HG03378 (cell line): ENCODE data around the gene AHDC1.
"Not testable (repeated sequence)": the region's sequence is repeated elsewhere in the genome, so short reads cannot be mapped to it uniquely, and the experiment has no call there.

Experiments
- ATAC-seq: cut with Tn5 transposase; IDR thresholded peaks from one replicate; pipeline ENCODE4 v1.9.1; 2021; ENCODE audit warnings: mild to moderate bottlenecking, moderate library complexity; ENCODE audit not compliant: unreplicated experiment

AHDC1 gene

GRCh38 chr1:27633640-27634176 is 29.8 kb upstream of the AHDC1 start:
- no peak for ATAC-seq

DNA sequence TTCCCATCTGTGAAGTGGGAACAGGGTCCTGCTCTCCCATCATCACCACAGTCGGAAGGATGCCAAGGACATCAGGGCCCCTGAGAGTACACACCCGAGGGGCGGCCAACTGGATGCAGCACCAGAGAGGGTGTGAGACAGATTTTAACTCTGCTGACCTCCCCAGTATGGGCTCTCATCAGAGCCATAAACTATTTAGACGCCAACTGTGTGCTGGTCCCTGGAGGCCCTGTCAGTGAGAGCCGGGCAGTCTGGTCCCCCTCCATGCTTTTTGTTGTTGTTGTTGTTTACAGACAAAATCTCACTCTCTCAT is 29.3 kb upstream of the AHDC1 start:
- ATAC-seq, result no peak

DNA sequence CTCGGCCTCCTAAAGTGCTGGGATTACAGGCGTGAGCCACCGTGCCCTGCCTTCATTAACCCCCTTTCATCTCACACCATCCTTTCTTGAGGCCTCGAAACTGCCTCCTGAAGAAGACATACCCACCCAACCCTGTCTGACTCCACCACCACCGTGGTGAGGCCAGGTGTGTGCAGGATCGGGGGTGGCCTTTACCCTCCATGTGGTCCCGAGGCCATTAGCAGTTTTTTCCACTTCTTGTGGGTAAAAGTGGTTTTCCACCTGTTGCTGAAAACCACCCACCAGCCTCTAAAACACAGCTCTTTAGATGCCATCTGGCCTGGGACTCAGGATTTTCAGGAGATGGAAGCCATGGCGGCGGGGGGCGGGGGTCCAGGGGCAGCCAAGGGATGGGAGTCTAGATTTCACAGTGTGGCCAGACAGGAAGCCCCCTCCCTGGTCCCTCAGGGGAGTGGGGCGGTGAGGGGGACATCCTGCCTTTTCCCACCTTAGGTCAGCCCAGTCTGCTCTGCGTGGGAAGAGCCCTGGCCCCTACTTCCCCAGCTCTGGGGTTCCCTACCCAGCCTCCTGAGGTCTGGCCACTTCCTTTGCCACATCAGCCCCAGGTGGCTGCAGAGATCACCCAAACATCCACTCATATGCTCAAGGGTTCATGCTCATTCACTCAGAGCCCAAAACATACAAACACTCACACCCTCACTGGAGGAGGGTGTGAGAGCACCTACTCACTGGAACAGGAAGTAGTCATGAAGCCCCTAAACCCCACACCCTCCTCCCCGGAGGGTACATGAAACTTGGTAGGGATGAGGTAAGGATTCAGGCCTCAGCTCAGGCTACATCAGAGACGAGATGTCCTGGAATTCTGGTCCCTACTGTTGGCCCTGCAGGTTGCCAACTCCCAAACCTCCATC is 28.7 kb upstream of the AHDC1 start:
- peak; percentile 40 for ATAC-seq

DNA sequence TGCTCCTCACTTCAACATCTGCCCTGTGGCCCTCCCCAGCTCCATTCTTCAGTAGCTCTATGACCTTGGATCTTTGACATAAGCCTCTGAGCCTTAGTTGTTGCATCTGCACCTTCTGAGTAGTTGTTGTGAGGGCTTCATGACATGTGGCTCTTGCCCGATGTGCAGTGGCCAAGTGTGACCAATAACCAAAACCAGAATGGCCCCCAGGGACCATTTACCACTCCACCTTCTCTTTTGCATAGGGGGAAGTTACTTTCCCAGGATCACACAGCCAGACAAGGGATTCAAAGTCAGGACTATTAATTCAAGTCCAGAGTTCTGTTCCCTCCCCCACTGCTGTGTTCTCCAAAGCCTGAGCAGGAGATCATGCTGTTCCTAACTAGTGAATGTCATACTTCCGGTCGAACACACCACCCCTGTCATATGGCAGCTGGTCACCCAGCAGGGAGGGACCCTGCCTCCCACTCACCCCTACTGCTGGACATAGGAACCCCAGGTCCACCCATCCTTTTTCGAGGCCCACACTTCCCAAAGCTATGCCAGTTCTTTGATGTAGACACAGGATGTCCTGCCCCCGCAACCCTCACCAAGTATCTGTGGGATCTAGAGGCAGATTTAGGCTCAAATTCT is 27.0 kb upstream of the AHDC1 start:
- ATAC-seq, result peak; percentile 10

GRCh38 chr1:27628712-27629111 is 24.8 kb upstream of the AHDC1 start:
- no peak for ATAC-seq

- not testable (repeated sequence) for ATAC-seq
These were observed 23.8 kb upstream of the AHDC1 start for GRCh38 chr1:27627733-27628132.

GRCh38 chr1:27627061-27627460 is 23.1 kb upstream of the AHDC1 start:
- no peak for ATAC-seq

GRCh38 chr1:27626031-27626935 is 22.3 kb upstream of the AHDC1 start:
- ATAC-seq, result no peak

GRCh38 chr1:27624467-27625178 is 20.7 kb upstream of the AHDC1 start:
- peak; percentile 21 for ATAC-seq

DNA sequence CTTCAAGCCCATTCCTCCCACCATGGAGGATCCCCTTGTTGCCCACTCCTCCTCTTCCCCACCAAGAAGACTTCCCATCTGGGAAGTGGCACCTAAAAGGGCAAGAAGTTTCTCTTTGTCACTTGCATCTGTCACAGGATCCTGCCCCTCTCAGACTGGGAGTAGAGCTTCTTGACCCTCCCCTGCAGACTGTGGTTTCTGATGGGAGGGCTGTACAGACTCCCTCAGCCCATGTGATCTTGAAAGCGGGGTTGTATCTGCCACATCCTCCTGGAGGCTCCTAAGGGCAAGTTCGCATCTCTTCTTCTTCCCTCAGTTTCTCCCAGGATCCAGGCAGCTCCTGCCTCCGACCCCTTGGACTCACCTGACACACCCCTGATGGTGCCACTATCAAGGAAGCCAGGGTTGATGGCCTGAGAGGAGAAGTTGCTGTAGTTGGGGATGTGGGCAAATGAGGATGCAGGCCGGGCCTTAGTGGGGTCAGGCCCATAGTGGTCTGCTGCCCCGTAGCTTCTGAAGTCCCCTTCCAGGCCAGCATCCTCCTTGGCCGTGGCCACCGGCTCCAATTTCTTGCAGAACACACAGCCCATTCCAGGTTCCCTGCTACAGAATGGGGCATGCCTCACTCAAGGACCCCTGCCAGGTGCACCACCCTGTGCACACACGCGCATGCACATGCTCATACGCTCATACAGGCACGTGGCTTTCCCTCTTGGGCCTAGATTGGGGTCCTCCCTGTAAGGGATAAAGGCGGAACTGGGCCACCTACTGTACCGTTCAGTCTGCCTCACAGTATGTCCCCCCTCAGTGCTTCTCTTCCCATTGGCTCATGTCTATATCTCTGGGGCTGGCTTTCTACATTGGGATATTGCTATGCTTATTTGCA is 19.6 kb upstream of the AHDC1 start:
- no peak for ATAC-seq

- ATAC-seq, result no peak
These were observed 18.9 kb upstream of the AHDC1 start for GRCh38 chr1:27622828-27623227.

- ATAC-seq, result no peak
These were observed 17.3 kb upstream of the AHDC1 start for GRCh38 chr1:27621051-27621920.

- not testable (repeated sequence) for ATAC-seq
These were observed 16.0 kb upstream of the AHDC1 start for GRCh38 chr1:27619782-27620438.

- no peak for ATAC-seq
These were observed 14.6 kb upstream of the AHDC1 start for GRCh38 chr1:27618341-27619082.

GRCh38 chr1:27617420-27617819 is 13.5 kb upstream of the AHDC1 start:
- no peak for ATAC-seq

GRCh38 chr1:27616441-27616840 is 12.5 kb upstream of the AHDC1 start:
- ATAC-seq, result no peak
